HFFc6 (cell line): ENCODE results near the gene TIMM50. TPM values are rescaled to one million over a fixed set of nuclear protein-coding genes. Genes with fewer than 3 reads are reported as not detected.
A peak's percentile ranks its signal among the peaks of the same experiment; 100 is the strongest.

Source experiments
- DNase-seq: peaks from one replicate; pipeline ENCODE4 v3.0.0-alpha.2; 2018
- H3K27ac Mint-ChIP-seq: 2 replicates; pipeline ENCODE4 v1.8.0; 2020; ENCODE audit warnings: mild to moderate bottlenecking, mixed read lengths
- H3K27me3 Mint-ChIP-seq: 2 replicates; pipeline ENCODE4 v1.8.0; 2021; ENCODE audit warnings: mild to moderate bottlenecking, moderate library complexity, mixed read lengths; ENCODE audit not compliant: insufficient read depth
- H3K36me3 Mint-ChIP-seq: 2 replicates; pipeline ENCODE4 v1.8.0; 2021; ENCODE audit warnings: low read depth, mixed read lengths
- H3K4me1 Mint-ChIP-seq: 2 replicates; pipeline ENCODE4 v1.8.0; 2020; ENCODE audit warnings: low read depth, mixed read lengths
- H3K4me3 Mint-ChIP-seq: 2 replicates; pipeline ENCODE4 v1.8.0; 2020; ENCODE audit warnings: mild to moderate bottlenecking, moderate library complexity, mixed read lengths
- H3K9me3 Mint-ChIP-seq: 2 replicates; pipeline ENCODE4 v1.8.0; 2020; ENCODE audit warnings: mild to moderate bottlenecking, mixed read lengths
- CTCF ChIP-seq: fragments of 200-600 bp; sonication (generic); IDR thresholded peaks from 2 replicates; pipeline ENCODE4 v1.5.0; 2021; ENCODE audit warnings: antibody characterized with exemption, mild to moderate bottlenecking
- total RNA-seq, 6 experiments: library from RNA; stranded (reverse); fragmentation: NEBNext Ultra II Directional; extraction: Animal tissue kit (Norgen Biotek cat#: 25700); gene quantifications; 2 replicates in 1 of 6; 3 replicates in 5 of 6; pipeline ENCODE4 v1.2.3, GENCODE V29; 2021

Gene TIMM50
- total RNA-seq, 6 experiments from 2014 or later: 86.2 to 104 (median 92.5) TPM

- Mint-ChIP-seq H3K9me3 (no peaks in the 10 kb centered on the region), H3K27me3 (no peaks in the 10 kb centered on the region; the same call in 1 of the 2 replicates), H3K4me1 (peaks cover 16% of the 10 kb centered on the region), H3K27ac (no peak overlapping the region), H3K4me3 (no peak overlapping the region), H3K36me3 (peaks cover 42% of the 10 kb centered on the region)
- no peak for DNase-seq
- TF ChIP-seq CTCF: no peak
Observed at GRCh38 chr19:39465956-39466747, 14.5 kb upstream of the TIMM50 start.

GRCh38 chr19:39467941-39468340 is 12.7 kb upstream of the TIMM50 start:
- H3K9me3 Mint-ChIP-seq: no peaks in the 10 kb centered on the region
- H3K4me3 Mint-ChIP-seq: no peak overlapping the region
- peaks cover 48% of the 10 kb centered on the region for H3K36me3 Mint-ChIP-seq
- DNase-seq: no peak
- no peak for TF ChIP-seq CTCF
- H3K27ac Mint-ChIP-seq: no peak overlapping the region
- no peaks in the 10 kb centered on the region; the same call in 1 of the 2 replicates for H3K27me3 Mint-ChIP-seq
- H3K4me1 Mint-ChIP-seq: peaks cover 16% of the 10 kb centered on the region

- H3K27me3 Mint-ChIP-seq: no peaks in the 10 kb centered on the region; the same call in 1 of the 2 replicates
- no peak for DNase-seq
- H3K4me1 Mint-ChIP-seq: peaks cover 16% of the 10 kb centered on the region
- H3K9me3 Mint-ChIP-seq: no peaks in the 10 kb centered on the region
- TF ChIP-seq CTCF: no peak
- H3K36me3 Mint-ChIP-seq: peaks cover 45% of the 10 kb centered on the region
- H3K27ac Mint-ChIP-seq: no peak overlapping the region
- H3K4me3 Mint-ChIP-seq: no peak overlapping the region
Observed at GRCh38 chr19:39469036-39469435, 11.6 kb upstream of the TIMM50 start.

GRCh38 chr19:39469567-39469966 is 11.1 kb upstream of the TIMM50 start:
- H3K27me3 Mint-ChIP-seq: peaks cover under 1% of the 10 kb centered on the region
- no peak overlapping the region; the same call in 1 of the 2 replicates for H3K4me3 Mint-ChIP-seq
- peaks cover 16% of the 10 kb centered on the region for H3K4me1 Mint-ChIP-seq
- peaks cover 50% of the 10 kb centered on the region for H3K36me3 Mint-ChIP-seq
- no peak for DNase-seq
- H3K27ac Mint-ChIP-seq: peak overlapping the region; percentile 63; the same call in 1 of the 2 replicates
- H3K9me3 Mint-ChIP-seq: no peaks in the 10 kb centered on the region
- TF ChIP-seq CTCF: no peak

GRCh38 chr19:39470724-39471339 is 9.8 kb upstream of the TIMM50 start:
- H3K27me3 Mint-ChIP-seq: peaks cover 4% of the 10 kb centered on the region
- H3K27ac Mint-ChIP-seq: peak overlapping the region; percentile 60
- peaks cover 50% of the 10 kb centered on the region for H3K36me3 Mint-ChIP-seq
- no peak overlapping the region for H3K4me3 Mint-ChIP-seq
- TF ChIP-seq CTCF: no peak
- no peaks in the 10 kb centered on the region for H3K9me3 Mint-ChIP-seq
- peak; percentile 16 for DNase-seq
- peaks cover 16% of the 10 kb centered on the region for H3K4me1 Mint-ChIP-seq
